HG03196 (cell line): ENCODE results near the gene MXRA8.

Experiments
- ATAC-seq: cut with Tn5 transposase; IDR thresholded peaks from one replicate; pipeline ENCODE4 v1.9.1; 2021; ENCODE audit not compliant: unreplicated experiment

Gene MXRA8

GRCh38 chr1:1337793-1338147 lies 20.6 kb downstream of the MXRA8 start:
- ATAC-seq = no peak

- ATAC-seq = no peak
Measured at GRCh38 chr1:1336931-1337792, 21.2 kb downstream of the MXRA8 start.

GRCh38 chr1:1336446-1336845 lies 21.9 kb downstream of the MXRA8 start:
- no peak for ATAC-seq

GRCh38 chr1:1335792-1336248 lies 22.5 kb downstream of the MXRA8 start:
- ATAC-seq = no peak

GRCh38 chr1:1335283-1335682 lies 23.1 kb downstream of the MXRA8 start:
- ATAC-seq = no peak

- no peak for ATAC-seq
Measured at GRCh38 chr1:1334835-1335234, 23.5 kb downstream of the MXRA8 start.

GRCh38 chr1:1333551-1334241 lies 24.7 kb downstream of the MXRA8 start:
- ATAC-seq = no peak

GRCh38 chr1:1332774-1333480 lies 25.4 kb downstream of the MXRA8 start:
- ATAC-seq = no peak

- ATAC-seq = no peak
Measured at GRCh38 chr1:1332031-1332755, 26.2 kb downstream of the MXRA8 start.

GRCh38 chr1:1331068-1331965 lies 27.0 kb downstream of the MXRA8 start, which contains the start of gene TAS1R3:
Gene TAS1R3 (plus strand): TSS chr1:1331280. CDS start chr1:1331346, 66 bp downstream.
- no peak for ATAC-seq

- ATAC-seq = no peak
Measured at GRCh38 chr1:1330366-1331067, 27.8 kb downstream of the MXRA8 start.

- no peak for ATAC-seq
Measured at GRCh38 chr1:1329304-1330210, 28.8 kb downstream of the MXRA8 start.

GRCh38 chr1:1328254-1328653 lies 30.1 kb downstream of the MXRA8 start:
- no peak for ATAC-seq

GRCh38 chr1:1327291-1327690 lies 31.1 kb downstream of the MXRA8 start:
- no peak for ATAC-seq

GRCh38 chr1:1326075-1326605 lies 32.2 kb downstream of the MXRA8 start:
- ATAC-seq = no peak

GRCh38 chr1:1325288-1326074 lies 32.9 kb downstream of the MXRA8 start:
- ATAC-seq = no peak
